HepG2 (cell line): Measurements from ENCODE around the gene RSKR. TPM values are rescaled to one million over a fixed set of nuclear protein-coding genes. Genes with fewer than 3 reads are reported as not detected.

Experiments used
- AGO1 ChIP-seq: fragments of 200-400 bp; formaldehyde crosslinking; IDR thresholded peaks from 2 replicates; pipeline ENCODE4 v1.6.1; 2017; ENCODE audit warnings: mild to moderate bottlenecking, low read depth, low read length, moderate library complexity; ENCODE audit not compliant: poor library complexity, severe bottlenecking
- ATF6 ChIP-seq: sonication (generic); formaldehyde crosslinking; conservative IDR thresholded peaks from 2 replicates; pipeline ENCODE4 v1.4.0; 2020; ENCODE audit warnings: missing genetic modification reagents
- FOXK1 ChIP-seq: sonication (generic); formaldehyde crosslinking; IDR thresholded peaks from 2 replicates; pipeline ENCODE4 v1.4.0; 2020; ENCODE audit warnings: low read depth, missing genetic modification reagents, borderline replicate concordance
- JDP2 ChIP-seq: sonication (generic); formaldehyde crosslinking; IDR thresholded peaks from 2 replicates; pipeline ENCODE4 v1.8.1; 2022; ENCODE audit warnings: missing genetic modification reagents, borderline replicate concordance
- MZF1 ChIP-seq: sonication (generic); formaldehyde crosslinking; IDR thresholded peaks from 2 replicates; pipeline ENCODE4 v1.8.1; 2023; ENCODE audit warnings: mild to moderate bottlenecking, missing genetic modification reagents, borderline replicate concordance
- NFATC3 ChIP-seq: sonication (generic); formaldehyde crosslinking; IDR thresholded peaks from 2 replicates; pipeline ENCODE4 v1.5.1; 2020; ENCODE audit warnings: mild to moderate bottlenecking, missing genetic modification reagents
- PRDM15 ChIP-seq: sonication (generic); formaldehyde crosslinking; IDR thresholded peaks from 2 replicates; pipeline ENCODE4 v1.4.0; 2020; ENCODE audit warnings: missing genetic modification reagents
- SP4 ChIP-seq: sonication (generic); formaldehyde crosslinking; IDR thresholded peaks from 2 replicates; pipeline ENCODE4 v1.8.1; 2023; ENCODE audit warnings: mild to moderate bottlenecking, missing genetic modification reagents
- ZNF124 ChIP-seq: sonication (generic); formaldehyde crosslinking; IDR thresholded peaks from 2 replicates; pipeline ENCODE4 v1.4.0; 2020; ENCODE audit warnings: missing genetic modification reagents
- ZNF160 ChIP-seq: sonication (generic); formaldehyde crosslinking; IDR thresholded peaks from 2 replicates; pipeline ENCODE4 v1.8.0; 2022; ENCODE audit warnings: mild to moderate bottlenecking, inconsistent platforms, missing genetic modification reagents
- ZNF207 ChIP-seq: fragments of 450-650 bp; IDR thresholded peaks from 2 replicates; pipeline ENCODE4 v1.6.1; 2016; ENCODE audit warnings: antibody characterized with exemption, borderline replicate concordance
- ZNF34 ChIP-seq: sonication (generic); formaldehyde crosslinking; IDR thresholded peaks from 2 replicates; pipeline ENCODE4 v1.4.0; 2020; ENCODE audit warnings: mild to moderate bottlenecking, missing genetic modification reagents, borderline replicate concordance
- ZNF432 ChIP-seq: sonication (generic); formaldehyde crosslinking; IDR thresholded peaks from 2 replicates; pipeline ENCODE4 v1.5.0; 2020; ENCODE audit warnings: missing genetic modification reagents, mild to moderate bottlenecking, borderline replicate concordance
- ZNF687 ChIP-seq: sonication (generic); formaldehyde crosslinking; IDR thresholded peaks from 2 replicates; pipeline ENCODE4 v1.5.1; 2020; ENCODE audit warnings: mild to moderate bottlenecking, missing genetic modification reagents, moderate library complexity
- polyA plus RNA-seq, 8 experiments: library from polyadenylated mRNA; depleted of rRNA in 3 of 8; stranded (reverse) in 7 of 8; unstranded in 1 of 8; fragments of >200 nt; fragmentation: Illumina TruSeq in 4 of 8; extraction: Trizol in 4 of 8; gene quantifications; 2 replicates each; pipeline versions ENCODE4 v1.2.1 to v1.2.3, GENCODE V29; 2011 to 2016; ENCODE audit warnings: low read depth in 4 of 8, missing spikeins in 1 of 8, mixed read lengths in 1 of 8; ENCODE audit not compliant: insufficient read depth in 1 of 8
- total RNA-seq, 5 experiments: library from RNA; depleted of rRNA; stranded (reverse); fragments of >200 nt; fragmentation: Illumina TruSeq; extraction: Trizol; gene quantifications; 2 replicates each; pipeline ENCODE4 v1.2.3, GENCODE V29; 2016; ENCODE audit warnings: low read depth in 1 of 5
- TF ChIP-seq, protein P1 (sequence below): sonication (generic); formaldehyde crosslinking; IDR thresholded peaks from 2 replicates; pipeline ENCODE4 v1.5.0; 2020; ENCODE audit warnings: missing genetic modification reagents
- TF ChIP-seq, protein P2 (sequence below): sonication (generic); formaldehyde crosslinking; IDR thresholded peaks from 2 replicates; pipeline ENCODE4 v1.8.0; 2023; ENCODE audit warnings: mild to moderate bottlenecking, missing genetic modification reagents

The RSKR gene
- total and polyA plus RNA-seq, 2 of the 13 experiments (the other 11 are each of a cell fraction or from before 2014, with no cell fraction given), result 5.0 to 10.4 TPM

DNA sequence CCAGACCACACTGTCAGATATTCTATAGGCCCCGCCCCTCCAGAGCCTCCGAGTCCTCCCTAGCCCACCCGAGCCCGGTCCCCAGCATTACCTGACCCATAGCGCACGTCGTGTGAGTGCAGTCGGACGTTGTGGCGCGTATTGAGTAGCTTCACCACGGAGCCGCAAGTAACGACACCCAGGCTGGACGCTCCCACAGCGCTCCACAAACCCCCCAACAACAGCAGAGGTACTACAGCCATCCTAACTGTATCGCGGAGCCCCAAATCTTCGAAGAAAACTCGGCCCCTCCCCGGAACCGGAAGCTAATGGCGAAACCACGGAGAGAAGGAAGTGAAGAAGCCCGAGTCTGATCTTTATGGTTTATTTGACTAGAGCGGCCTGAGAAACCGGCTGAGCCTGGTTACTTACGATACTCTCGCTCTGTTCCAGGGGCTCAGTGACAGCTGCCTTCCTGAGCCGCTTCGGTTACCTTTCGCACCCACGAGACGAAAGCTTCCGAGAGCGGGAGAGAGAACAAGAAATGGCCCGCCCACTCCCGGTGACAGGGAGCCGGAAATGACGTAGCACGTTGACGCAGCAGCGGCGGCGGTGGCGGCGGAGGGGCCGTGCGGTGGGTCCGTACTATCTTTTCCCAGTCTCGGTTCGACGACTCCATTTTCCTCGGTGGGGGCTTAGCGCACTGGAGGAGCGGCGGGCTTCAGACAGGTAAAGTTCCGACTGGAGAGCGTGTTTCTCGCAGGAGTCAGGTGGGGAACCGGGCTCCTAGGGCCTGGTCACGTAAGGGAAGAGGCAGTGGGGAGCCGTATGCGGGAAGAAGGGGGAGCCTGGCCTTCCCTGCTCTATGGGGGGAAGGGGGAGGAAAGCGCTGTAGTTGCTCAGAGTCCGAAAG, 47.9 kb upstream of the RSKR start, which contains the start of the genes SDF2 and SUPT6H (continued):
- TF ChIP-seq, protein P1, sequence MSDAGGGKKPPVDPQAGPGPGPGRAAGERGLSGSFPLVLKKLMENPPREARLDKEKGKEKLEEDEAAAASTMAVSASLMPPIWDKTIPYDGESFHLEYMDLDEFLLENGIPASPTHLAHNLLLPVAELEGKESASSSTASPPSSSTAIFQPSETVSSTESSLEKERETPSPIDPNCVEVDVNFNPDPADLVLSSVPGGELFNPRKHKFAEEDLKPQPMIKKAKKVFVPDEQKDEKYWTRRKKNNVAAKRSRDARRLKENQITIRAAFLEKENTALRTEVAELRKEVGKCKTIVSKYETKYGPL (CRISPR knock-in tag), result no peak
- TF ChIP-seq ZNF207 (no peak), ZNF160 (CRISPR knock-in tag) (0 out of 2 replicates have a peak, but pooled peaks have one; percentile 52), MZF1 (CRISPR knock-in tag) (no peak), SP4 (CRISPR knock-in tag) (peak; percentile 74), AGO1 (peak; percentile 45), ZNF432 (CRISPR knock-in tag) (no peak), JDP2 (CRISPR knock-in tag) (no peak), NFATC3 (CRISPR knock-in tag) (no peak), ZNF34 (CRISPR knock-in tag) (0 out of 2 replicates have a peak, but pooled peaks have one; percentile 49), PRDM15 (CRISPR knock-in tag) (no peak), ATF6 (no peak; the same call in 1 of the 2 replicates), ZNF687 (CRISPR knock-in tag) (peak; percentile 93), ZNF124 (CRISPR knock-in tag) (0 out of 2 replicates have a peak, but pooled peaks have one; percentile 38), FOXK1 (CRISPR knock-in tag) (no peak)
- TF ChIP-seq, protein P2, sequence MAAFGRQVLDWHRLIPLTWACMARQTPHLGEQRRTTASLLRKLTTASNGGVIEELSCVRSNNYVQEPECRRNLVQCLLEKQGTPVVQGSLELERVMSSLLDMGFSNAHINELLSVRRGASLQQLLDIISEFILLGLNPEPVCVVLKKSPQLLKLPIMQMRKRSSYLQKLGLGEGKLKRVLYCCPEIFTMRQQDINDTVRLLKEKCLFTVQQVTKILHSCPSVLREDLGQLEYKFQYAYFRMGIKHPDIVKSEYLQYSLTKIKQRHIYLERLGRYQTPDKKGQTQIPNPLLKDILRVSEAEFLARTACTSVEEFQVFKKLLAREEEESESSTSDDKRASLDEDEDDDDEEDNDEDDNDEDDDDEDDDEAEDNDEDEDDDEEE (CRISPR knock-in tag), result no peak
